ENCODE measurements around the gene SLC43A1.

Gene SLC43A1

DNA sequence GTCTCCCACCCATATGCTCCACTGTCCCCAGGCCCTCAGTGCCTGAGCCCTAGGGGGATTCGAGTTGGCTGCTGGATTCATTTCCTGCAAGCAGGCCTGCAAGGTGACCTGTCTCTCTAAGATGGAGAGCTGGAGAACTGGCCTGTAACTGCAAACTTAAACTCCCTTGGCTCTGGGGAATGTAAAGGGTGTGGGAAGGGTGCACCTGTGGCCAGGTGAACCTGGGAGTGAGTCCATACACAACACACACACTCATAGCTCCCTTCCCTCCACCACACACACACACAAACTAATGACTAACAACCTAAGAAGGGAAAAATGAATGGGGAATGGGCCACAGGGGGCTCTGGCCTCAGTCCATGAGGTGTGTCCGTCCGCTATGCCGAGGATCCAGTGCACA lies 36.4 kb upstream of the SLC43A1 start:
- DNase-seq (ENCODE audit: low read depth), result no peak
- H3K4me3 ChIP-seq (ENCODE audit: control insufficient read depth, low read depth, low read length), result no peak overlapping the region
- TF ChIP-seq, protein P1, sequence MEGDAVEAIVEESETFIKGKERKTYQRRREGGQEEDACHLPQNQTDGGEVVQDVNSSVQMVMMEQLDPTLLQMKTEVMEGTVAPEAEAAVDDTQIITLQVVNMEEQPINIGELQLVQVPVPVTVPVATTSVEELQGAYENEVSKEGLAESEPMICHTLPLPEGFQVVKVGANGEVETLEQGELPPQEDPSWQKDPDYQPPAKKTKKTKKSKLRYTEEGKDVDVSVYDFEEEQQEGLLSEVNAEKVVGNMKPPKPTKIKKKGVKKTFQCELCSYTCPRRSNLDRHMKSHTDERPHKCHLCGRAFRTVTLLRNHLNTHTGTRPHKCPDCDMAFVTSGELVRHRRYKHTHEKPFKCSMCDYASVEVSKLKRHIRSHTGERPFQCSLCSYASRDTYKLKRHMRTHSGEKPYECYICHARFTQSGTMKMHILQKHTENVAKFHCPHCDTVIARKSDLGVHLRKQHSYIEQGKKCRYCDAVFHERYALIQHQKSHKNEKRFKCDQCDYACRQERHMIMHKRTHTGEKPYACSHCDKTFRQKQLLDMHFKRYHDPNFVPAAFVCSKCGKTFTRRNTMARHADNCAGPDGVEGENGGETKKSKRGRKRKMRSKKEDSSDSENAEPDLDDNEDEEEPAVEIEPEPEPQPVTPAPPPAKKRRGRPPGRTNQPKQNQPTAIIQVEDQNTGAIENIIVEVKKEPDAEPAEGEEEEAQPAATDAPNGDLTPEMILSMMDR (conservative IDR thresholded peaks at IDR 0.05; ENCODE audit: control insufficient read depth, insufficient read depth, low read depth, low read length), result no peak

DNA sequence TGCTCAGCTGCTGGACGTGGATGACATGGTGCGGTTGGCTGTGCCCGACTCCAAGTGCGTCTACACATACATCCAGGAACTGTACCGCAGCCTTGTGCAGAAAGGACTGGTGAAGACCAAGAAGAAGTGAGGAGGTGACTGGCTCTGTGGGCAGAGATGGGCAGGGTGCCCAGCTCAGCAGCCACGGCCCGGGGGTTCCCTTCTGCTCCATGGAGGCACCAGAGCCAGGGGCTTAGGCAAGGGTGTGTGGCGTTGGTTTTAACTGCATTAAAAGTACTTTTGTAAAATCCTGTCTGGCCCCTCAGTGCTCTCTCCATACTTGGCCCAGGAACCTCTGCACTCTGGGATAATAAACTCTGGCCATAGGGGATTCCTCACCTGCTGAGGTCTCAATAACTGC lies 34.5 kb upstream of the SLC43A1 start:
- DNase-seq (ENCODE audit: low read depth), result no peak
- TF ChIP-seq, protein P1 (conservative IDR thresholded peaks at IDR 0.05; ENCODE audit: control insufficient read depth, insufficient read depth, low read depth, low read length), result no peak

DNA sequence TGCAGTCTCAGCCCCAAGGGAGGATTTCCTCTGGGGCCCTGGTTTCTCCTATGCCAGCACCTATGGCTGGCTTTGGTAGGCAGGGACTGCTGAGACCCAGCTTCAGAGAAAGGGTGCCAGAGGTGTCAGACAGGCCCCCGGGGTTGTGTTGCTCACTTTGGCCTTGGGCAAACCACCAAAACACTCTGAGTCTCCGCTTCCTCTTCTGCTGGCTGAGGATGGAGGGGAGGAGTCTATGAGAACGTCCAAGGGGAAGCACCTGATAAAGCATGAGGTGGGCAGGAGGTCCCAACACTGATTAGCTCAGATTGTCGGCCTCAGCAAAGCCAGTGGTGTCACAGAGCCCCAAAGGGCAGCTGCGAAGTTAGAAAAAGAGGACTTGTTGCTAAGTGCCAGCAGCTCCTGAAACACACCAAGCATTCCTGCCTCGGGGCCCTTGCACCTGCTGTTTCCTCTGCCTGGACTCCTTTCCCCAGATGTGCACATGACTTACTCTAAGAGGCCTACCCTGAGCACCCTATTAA lies 32.4 kb upstream of the SLC43A1 start:
- TF ChIP-seq, protein P1 (conservative IDR thresholded peaks at IDR 0.05; ENCODE audit: control insufficient read depth, insufficient read depth, low read depth, low read length), result no peak
- H3K4me3 ChIP-seq (ENCODE audit: control insufficient read depth, low read depth, low read length), result no peak overlapping the region
- DNase-seq (ENCODE audit: low read depth), result no peak

More for the DNA sequence above, 34.5 kb upstream of the SLC43A1 start:
- no peak overlapping the region for H3K4me3 ChIP-seq (ENCODE audit: control insufficient read depth, low read depth, low read length)

DNA sequence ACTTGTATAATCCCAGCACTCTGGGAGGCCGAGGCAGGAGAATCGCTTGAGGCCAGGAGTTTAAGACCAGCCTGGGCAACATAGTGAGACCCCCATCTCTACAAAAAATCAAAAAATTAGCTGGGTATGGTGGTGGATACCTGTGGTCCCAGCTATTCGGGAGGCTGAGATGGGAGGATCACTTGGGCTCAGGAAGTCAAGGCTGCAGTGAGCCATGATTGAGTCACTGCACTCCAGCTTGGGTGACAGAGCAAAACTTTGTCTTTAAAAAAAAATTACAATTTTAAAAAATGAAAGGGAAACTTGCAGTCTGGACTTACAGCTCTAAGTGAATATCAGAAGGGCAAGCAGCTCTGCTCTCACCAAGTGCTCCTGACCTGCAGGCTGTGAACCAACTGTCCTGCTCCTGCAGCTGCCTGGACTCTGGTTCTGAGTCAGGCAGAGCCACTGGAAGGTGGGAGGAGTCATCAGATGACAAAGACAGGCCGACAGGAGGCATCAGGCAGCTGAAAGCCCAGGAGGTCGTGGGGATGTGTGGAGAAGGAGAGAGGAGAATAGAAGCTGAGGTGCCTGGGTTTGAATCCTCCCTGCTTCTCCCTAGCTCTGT lies 31.5 kb upstream of the SLC43A1 start:
- peak; percentile 69 for DNase-seq (ENCODE audit: low read depth)
- no peak overlapping the region for H3K4me3 ChIP-seq (ENCODE audit: control insufficient read depth, low read depth, low read length)
- TF ChIP-seq, protein P1 (conservative IDR thresholded peaks at IDR 0.05; ENCODE audit: control insufficient read depth, insufficient read depth, low read depth, low read length), result peak; percentile 24

DNA sequence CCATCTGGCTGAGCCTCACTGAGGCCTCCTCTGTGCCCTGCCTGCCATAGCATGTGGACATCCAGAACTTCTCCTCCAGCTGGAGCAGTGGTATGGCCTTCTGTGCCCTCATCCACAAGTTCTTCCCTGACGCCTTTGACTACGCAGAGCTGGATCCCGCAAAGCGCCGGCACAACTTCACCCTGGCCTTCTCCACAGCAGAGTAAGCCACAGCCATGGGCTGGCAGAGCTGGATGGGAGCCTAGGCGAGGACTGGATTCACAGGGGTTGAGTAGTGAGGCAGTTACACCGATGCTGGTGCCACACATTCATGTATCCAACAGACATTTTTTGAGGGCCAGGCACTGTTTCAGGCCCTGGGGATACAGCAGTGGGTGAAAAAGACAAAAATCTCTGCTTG lies 30.9 kb upstream of the SLC43A1 start:
- no peak overlapping the region for H3K4me3 ChIP-seq (ENCODE audit: control insufficient read depth, low read depth, low read length)

DNA sequence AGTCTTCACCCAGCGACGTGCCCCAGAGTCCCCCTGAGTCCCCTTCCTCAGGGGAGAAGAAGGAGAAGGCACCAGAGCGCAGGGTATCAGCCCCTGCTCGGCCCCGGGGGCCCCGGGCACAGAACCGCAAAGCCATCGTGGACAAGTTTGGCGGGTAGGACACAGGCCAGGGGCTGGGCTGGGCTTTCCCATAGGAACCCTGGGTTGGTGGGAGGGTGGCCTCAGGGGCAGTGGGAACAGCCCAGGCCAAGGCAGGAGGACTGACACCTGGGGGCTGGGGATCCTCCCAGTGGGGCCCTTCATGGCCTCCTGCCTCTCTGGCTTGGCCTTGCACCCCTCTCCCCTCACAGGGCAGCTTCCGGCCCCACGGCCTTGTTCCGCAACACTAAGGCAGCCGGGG lies 30.4 kb upstream of the SLC43A1 start:
- H3K4me3 ChIP-seq (ENCODE audit: control insufficient read depth, low read depth, low read length), result no peak overlapping the region
- DNase-seq (ENCODE audit: low read depth), result no peak
- TF ChIP-seq, protein P1 (conservative IDR thresholded peaks at IDR 0.05; ENCODE audit: control insufficient read depth, insufficient read depth, low read depth, low read length), result no peak

More for the DNA sequence above, 30.9 kb upstream of the SLC43A1 start:
- TF ChIP-seq, protein P1 (conservative IDR thresholded peaks at IDR 0.05; ENCODE audit: control insufficient read depth, insufficient read depth, low read depth, low read length), result no peak
- DNase-seq (ENCODE audit: low read depth), result no peak
